ENCODE data around the gene MLN.
"Not testable (repeated sequence)": the region's sequence is repeated elsewhere in the genome, so short reads cannot be mapped to it uniquely, and the experiment has no call there.

Gene MLN

GRCh38 chr6:33833599-33833998 lies 29.8 kb upstream of the MLN start:
- no peak overlapping the region for H3K27ac ChIP-seq
- no peak for TF ChIP-seq ZFX (IDR thresholded peaks at IDR 0.05)
- TF ChIP-seq, protein P1, sequence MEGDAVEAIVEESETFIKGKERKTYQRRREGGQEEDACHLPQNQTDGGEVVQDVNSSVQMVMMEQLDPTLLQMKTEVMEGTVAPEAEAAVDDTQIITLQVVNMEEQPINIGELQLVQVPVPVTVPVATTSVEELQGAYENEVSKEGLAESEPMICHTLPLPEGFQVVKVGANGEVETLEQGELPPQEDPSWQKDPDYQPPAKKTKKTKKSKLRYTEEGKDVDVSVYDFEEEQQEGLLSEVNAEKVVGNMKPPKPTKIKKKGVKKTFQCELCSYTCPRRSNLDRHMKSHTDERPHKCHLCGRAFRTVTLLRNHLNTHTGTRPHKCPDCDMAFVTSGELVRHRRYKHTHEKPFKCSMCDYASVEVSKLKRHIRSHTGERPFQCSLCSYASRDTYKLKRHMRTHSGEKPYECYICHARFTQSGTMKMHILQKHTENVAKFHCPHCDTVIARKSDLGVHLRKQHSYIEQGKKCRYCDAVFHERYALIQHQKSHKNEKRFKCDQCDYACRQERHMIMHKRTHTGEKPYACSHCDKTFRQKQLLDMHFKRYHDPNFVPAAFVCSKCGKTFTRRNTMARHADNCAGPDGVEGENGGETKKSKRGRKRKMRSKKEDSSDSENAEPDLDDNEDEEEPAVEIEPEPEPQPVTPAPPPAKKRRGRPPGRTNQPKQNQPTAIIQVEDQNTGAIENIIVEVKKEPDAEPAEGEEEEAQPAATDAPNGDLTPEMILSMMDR (conservative IDR thresholded peaks at IDR 0.05), result no peak

- H3K27ac ChIP-seq, result not testable (repeated sequence)
These were observed 29.0 kb upstream of the MLN start for GRCh38 chr6:33832831-33833230.

- peak overlapping the region; percentile 43 for H3K27ac ChIP-seq
These were observed 27.9 kb upstream of the MLN start for GRCh38 chr6:33831725-33832124.

DNA sequence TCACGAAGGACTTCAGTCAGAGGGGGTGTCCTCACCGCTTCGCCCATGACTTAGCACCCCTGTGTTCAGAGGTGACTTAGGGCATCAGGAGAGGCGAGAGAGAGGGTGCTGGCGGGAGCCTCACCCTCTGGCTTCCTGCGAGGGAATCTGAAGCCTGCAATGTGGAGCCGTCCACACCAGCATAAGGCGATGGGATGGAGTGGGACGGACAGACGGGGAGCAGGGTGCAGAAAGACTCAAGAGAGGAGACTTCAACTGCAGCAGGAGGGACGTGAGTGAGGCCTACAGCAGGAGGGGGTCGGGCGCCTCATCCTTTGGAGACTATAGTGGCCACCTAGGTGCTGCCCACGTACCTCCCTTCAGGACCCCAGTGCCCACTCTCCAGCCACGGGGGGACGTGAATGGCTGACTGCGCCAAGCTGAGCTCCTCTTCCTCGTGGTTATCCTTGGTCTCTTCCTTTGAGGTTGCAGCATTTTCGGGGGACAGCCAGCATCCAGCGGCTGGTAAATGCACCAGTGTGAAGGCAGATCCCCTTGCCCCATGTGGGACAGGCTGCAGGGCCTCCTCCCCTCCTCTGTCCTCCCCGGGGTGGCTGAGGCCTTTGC lies 26.9 kb upstream of the MLN start:
- TF ChIP-seq ZFX (IDR thresholded peaks at IDR 0.05), result no peak
- TF ChIP-seq, protein P1 (conservative IDR thresholded peaks at IDR 0.05), result no peak
- H3K27ac ChIP-seq, result peak overlapping the region; percentile 43

DNA sequence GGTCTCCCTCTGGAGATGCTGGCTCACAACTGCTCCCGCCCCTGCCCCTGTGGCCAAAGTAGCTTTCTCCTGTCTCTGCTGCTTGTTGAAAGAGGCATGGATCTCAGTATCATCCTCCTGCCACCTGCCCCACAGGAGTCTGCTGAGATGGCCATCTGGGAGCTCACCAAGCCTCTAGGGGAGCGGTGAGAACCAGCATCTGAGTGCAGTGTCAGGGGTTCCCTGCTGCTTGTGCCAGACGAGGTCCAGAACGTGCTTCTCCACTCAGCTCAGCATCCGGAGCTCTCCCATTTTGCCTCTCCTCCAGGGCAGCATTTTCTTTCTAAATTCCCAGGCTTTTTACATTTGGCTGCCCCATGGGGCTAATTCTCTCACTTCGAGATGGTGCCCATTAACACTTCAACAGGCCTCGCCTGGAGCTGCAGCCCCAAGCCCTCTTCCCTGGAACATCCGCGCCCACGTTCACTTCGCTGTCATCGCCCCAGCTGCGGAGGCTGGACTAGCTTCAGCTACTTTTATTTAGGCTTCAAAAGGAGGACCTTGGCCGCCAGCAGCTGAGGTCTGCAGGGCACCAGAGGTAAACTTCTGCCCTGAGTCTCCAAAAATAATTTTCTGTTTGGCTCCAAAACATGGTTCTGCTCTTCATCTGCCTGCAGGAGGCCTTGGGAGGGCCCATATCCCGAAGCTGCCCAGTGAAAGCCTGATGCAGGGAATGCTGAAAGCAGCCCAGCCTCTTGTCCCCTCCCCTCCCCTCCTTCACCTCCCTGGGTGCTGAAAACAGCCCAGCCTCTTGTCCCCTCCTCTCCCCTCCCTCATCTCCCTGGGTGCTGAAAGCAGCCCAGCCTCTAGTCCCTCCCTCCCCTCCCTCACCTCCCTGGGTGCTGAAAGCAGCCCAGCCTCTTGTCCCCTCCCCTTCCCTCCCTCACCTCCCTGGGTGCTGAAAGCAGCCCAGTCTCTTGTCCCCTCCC lies 25.2 kb upstream of the MLN start:
- peak overlapping the region; percentile 61 for H3K27ac ChIP-seq
- no peak for TF ChIP-seq ZFX (IDR thresholded peaks at IDR 0.05)
- TF ChIP-seq, protein P1 (conservative IDR thresholded peaks at IDR 0.05), result no peak

GRCh38 chr6:33828452-33828763 lies 24.6 kb upstream of the MLN start:
- TF ChIP-seq, protein P1 (conservative IDR thresholded peaks at IDR 0.05), result no peak
- TF ChIP-seq ZFX (IDR thresholded peaks at IDR 0.05), result no peak
- H3K27ac ChIP-seq, result peak overlapping the region; percentile 61

DNA sequence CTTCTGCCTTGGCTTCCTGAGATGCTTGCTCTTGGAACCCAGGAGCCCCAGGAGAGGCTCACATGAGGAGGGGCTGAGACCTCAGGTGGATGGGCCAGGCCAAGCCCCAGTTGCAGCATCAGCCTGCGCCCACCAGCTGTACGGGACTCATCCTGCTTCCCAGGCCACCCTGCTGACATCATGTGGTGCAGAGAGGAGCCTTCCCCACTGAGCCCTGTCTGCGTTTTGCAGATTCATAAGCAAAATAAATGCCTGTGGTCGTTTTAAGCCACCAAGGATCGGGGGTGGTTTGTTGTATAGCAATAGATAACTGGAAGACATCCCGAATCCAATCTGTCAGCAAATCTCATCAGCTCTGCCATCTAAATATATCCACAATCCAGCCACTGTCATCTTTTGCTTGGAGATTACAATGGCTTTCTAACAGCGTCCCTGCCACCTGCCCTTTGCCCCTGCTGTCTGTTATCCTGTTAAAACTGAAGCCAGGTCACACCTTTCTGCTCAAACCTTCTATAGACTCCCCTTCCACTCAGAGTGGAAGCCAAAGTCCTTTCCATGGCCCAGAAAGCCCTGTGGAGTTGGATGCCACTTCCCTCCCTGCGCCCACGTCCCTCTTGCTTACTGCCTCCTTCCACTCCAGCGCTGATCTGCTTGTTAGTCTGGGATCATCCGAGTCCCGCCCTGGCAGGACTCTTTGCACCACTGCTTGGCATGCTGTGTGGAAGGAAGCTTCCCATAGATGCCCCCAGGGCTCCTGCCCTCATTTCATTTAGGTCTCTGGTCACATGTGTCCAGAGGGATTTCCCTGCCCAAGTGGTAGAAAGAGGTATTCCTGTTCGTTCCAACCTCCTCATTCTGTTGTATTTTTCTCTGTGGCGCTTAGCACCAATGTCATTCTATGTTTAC lies 24.0 kb upstream of the MLN start:
- TF ChIP-seq ZFX (IDR thresholded peaks at IDR 0.05), result no peak
- TF ChIP-seq, protein P1 (conservative IDR thresholded peaks at IDR 0.05), result no peak
- H3K27ac ChIP-seq, result peak overlapping the region; percentile 61

DNA sequence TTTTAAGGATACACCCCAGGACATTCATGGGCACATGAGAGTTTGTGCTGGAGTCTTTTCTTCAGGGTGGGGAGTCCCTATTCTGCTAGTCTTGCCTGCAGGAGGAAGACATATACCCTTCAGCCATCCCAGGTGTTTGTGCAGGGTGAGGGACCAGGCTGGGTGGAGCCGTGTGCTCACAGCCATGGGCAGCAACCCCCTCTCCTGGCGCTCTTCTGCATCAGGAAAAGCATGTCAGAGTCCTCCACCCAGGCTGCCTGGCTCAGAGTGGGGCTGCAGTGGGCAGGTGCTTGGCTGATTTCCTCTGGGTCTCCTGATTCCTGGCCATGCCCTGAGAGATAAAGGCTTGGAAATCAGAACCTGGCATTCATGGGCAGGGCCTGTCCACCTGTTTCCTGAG lies 22.7 kb upstream of the MLN start:
- no peak for TF ChIP-seq ZFX (IDR thresholded peaks at IDR 0.05)
- TF ChIP-seq, protein P1 (conservative IDR thresholded peaks at IDR 0.05), result no peak
- H3K27ac ChIP-seq, result peak overlapping the region; percentile 61
